NK-92 (cell line): ENCODE results near the gene VAT1L.
"Not testable (repeated sequence)": the region's sequence is repeated elsewhere in the genome, so short reads cannot be mapped to it uniquely, and the experiment has no call there.

Experiments used
- DNase-seq: peaks from one replicate; lab custom pipeline; 2025; ENCODE audit not compliant: unreplicated experiment; lab: John Stamatoyannopoulos, UW

The VAT1L gene

DNA sequence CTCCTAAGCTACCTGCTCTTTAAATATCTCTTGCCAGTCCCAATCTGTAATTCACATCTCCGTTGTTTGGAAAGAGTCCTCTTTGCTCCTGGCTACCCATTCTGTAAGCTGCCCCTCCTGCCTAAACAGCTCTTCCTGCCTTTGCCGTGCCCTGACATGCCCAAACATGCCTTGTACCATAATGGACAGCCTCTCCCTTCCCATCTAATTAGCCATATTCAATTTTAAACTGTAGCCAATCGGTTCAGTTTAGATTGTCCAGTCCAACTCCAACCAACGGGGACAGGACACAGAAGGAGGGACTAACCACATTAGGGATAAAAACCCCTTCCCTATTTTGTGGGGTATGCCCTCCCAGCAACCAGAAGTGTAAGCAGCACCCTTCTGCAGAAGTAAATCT, 203.3 kb downstream of the VAT1L start:
- DNase-seq = no peak

DNA sequence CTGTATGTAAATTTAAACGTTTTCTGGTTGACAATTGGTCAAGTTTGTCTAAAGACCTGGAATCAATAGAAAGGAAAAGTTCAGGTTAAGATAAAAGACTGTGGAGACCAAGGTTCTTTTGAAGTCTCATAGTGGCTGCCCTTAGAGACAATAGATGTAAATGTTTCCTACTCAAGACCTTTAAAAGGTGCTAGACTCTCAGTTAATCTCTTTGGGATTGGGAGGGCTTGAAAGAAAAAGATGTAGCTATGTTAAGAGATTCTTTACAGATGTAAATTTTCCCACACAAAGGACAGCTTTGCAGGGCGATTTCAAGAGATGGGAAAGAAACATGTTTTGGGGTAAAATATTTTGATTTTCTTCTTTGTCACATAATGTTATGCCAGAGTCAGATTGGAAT, 204.0 kb downstream of the VAT1L start:
- not testable (repeated sequence) for DNase-seq

DNA sequence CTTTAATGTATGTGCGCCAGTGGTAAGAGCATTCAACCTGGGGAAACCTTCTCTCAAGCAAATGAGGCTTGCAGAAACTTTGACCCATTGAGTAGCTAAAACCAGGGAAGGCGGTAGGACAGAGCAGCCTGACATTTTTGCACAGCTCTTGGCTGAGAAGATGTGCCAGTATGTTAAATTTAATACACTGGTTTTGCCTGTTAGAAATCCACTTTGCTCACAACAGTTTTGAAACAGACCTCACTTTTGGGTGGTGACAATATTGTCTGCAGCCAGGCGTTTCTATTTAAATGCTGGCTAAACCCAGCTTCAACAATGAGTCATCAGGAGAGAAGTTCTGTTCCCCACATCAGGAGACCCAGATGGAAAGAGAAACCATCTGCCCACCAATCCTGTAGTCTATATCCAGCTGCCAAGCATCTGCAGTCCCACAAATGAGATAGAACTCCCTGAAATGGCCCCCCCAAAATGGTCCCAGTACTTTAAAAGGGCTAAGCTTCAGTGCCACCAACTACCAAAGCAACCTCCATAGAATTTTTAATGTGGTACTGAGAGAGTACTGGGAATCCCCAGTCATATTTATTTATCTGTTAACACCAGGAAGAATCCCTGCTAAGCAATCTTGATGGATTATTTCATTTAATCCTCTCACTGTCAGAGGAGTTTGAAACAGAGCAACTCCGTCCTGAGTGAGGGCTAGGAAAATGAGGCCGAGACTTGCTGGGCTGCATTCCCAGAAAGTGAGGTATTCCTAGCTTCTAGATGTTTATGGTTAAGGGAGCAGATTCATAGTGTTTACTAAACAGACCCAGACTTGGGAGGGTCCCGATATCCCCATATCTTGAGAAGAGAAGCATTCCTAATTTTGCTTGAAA, 205.0 kb downstream of the VAT1L start:
- no peak for DNase-seq

DNA sequence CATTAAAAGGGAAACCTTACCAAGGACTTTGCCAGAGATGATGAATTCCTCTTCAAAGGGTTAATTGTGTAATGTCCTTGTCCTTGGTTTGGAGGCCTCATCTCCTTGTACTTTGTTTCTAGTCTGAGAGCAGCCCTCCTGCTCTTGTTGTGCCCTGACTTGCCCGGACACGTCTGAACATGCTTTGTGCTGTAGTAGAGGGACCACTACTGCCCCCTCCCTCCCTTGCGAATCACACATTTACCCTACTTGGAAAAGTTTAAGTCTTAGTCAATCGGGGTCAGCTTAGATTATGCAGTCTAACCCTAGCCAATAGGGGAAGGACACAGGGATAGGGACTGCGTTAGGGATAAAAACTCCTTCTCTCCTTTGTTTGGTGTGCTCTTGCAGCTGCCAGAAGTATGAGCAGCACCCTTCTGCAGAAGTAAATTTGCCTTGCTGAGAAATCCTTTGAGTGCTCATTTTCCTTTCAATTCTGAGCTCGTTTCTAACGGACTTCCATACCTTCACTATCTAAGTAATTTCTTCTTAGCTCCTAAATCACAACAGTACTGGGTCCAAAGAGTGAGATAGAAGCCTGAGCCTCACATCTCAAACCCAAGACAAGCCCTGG, 207.6 kb downstream of the VAT1L start:
- no peak for DNase-seq

DNA sequence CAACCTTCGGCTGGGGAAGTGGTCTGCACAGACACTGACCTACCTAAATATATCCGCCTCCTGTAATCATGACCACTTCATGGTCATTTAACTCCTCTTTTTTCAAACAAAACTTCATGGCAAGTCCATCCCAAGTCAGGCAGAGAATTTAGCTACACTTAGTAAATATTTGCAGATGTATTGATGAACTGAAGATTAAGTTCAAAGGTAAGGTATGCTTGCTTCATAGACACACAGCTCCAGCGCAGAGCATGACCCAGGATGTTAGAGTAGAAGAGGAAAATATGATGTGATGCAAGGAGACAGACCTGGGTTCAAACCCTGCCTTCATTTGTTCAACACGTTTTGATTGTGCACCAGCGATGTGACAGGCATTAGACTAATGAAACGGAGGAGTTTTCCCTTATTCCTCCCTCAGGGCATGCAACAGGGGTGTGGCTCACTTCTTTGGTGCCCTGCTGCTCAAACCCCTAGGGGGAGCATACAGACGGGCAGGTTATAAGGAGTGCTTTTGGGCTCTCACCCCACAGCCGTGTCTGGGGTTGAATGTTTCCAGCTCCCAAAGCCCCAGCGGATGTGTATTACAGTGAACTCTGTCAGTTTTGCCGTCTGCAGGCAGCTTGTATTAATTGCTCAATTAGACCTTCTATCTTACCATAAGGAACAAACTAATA, 210.1 kb downstream of the VAT1L start:
- no peak for DNase-seq

DNA sequence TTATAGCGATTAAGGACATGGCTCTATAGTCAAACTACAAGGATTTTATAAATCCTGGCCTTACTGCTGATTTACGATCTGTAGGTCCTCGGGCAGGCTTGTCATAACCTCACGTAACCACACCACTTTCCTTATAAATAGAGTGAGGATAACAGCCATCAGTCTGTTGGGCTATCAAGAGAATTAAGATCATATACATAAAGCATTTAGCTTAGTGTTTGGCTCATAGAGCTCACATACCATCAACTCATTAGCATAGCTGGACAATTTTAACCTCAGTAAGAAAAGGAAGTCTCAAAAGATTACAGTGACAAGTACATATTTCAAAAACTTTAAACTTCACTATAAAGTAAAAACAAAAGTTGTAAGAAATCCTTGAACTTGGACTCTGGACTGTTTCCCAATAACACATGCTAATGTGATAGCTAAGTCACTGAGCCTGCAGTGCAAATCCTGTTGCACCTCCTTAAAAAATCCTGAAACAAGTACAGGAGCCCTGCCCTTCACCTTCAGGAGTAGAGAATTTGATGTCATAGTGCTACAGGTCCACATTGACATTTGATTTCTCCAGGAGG, 213.2 kb downstream of the VAT1L start:
- no peak for DNase-seq

DNA sequence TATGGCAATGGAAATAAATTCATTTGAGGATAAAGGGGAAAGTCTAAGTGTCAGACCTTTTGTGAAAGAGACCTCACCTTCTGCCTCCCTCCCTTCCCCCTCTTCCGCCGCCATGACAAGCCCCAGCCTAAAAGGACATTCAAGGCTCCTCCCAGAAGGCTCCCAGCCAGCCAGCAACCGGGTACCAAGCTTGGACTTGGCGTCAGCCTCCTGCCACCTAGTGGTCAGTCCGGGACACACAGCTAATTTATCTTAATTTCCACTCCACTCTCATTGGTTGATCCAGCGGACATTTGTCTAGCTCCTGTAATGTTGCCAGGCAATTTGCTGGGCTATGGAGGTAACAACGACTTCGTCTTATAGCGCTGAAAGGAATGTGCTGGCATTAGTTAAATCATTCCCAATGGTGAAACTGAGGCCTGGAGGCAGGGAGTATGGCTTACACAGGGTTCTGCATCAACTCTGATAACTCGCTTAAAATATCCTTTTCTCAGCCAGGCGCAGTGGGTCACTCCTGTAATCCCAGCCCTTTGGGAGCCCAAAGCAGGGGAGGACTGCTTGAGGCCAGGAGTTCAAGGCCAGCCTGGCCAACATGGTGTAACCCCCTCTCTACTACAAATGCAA, 214.7 kb downstream of the VAT1L start:
- no peak for DNase-seq

DNA sequence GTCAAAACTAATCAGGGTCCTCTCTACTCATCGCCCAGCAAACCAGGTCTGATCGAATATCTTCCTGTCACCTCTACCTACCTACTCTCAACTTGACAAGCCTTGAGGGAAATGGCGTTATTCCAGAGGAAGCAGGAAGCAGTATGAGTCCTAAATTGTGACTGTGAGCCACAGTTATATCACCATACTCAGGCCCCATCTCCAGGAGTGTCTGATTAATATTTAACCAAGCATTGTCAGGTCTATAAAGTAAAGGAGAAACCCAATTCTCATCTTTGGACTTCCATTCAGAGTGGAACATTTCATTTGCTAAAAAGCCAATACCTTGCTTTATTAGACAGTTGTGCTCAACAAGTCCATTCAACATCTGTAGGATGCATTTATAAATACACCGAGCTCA, 216.2 kb downstream of the VAT1L start:
- no peak for DNase-seq

DNA sequence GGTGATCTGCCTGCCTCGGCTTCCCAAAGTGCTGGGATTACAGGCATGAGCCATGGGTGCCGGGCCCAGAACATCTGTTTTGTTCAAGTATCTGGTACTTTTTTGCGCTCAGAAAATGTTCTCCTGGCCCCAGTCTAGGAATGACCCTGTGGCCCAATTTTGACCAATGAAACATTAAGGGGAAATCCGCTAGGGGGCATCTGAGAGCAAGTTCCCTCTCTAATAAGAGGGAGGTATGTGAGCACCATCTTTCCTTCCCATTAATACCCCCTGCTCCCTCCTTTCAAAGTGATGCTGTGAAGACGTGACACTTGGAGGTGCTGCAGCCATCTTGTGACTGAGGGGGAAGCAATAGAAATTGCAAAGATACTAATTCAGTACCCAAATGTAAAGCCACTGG, 217.5 kb downstream of the VAT1L start:
- DNase-seq = no peak

DNA sequence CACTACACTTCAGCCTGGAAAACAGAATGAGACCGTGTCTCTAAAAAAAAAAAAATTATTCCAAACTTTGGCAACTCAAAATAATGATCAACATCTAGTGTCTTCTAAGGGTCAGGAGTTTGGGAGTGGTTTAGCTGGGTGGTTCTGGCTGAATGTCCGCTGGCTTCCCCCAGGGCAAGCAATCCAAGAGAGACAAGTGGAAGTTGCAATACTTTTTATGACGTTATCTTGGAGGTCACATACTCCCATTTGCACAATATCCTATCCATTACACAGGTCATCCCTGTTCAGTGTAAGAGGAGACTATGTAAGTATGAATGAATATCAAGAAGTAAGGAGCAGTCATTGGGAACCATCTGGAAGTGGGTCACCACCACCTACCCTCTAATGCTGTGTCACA, 218.8 kb downstream of the VAT1L start:
- DNase-seq = no peak

DNA sequence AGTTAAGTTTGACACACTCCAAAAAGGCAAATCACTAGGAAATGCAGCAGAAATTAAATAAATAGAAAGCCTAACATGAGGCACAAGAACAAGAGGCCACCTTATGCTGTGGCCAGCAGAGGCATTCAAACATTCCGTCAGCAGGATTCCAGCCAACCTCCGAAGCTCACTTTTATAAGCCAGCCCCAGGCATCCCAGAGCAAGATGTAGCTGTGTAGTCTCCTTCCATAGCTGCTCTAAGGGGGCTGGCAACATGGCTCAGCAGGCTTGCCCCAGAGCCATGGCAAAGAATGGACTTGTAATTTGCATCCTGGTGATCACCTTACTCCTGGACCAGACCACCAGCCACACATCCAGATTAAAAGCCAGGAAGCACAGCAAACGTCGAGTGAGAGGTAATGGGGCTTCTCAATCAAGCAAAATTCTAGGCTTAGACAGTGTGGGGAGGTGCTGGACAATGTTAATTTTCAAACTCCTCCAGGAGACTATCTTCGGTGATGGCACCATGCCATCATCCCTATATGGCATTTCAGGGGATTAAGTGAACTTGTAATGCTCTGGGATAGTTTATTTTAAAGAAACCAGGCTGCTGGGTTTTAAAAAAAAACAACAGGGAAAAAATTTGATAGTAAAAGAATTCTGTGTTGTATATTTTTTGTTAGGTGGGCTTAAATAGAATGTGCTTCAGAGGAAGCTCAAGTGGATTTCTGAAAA, 234.1 kb downstream of the VAT1L start, which contains the start of gene CLEC3A:
CLEC3A (plus strand) TSS at position 202 of the 714 bp plus-strand sequence; CDS start at position 281, 79 bp downstream.
- DNase-seq = no peak

DNA sequence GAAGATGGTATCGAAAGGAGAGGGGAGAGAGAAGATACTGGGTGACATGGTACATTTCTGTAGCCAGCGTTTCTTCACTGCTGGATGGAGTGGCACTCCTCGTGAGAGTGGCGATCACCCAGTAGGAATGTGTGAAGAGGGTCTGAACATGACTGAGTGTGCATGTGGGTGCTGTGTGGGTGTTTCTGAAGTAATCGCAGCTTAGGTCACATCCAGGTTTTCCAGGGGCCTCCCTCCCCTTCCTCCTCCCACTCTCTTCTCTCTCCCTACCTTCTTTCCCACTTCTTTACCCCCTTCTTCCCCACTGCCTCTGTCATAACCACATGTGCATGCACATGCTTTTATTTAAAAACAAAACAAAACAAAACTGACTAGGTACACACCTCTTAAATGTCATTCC, 235.8 kb downstream of the VAT1L start:
- DNase-seq = no peak

DNA sequence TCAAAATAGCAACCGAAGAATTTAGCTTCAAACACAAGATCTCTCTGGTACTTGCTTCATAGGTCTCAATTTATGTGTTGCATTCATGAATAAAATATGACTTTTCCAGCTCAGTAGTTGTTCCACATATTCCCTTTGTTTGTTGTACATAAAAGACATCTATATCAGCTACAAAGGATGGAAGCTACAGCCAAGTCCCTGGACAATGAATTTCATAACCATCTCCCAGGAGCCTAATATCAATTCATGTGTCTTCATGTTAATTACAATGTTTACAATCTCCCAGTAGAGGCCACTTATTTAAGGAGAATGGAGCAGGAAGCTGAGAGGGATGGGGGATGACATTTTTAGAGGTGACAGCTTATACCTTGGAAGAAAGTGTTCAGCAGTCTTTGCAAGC, 237.3 kb downstream of the VAT1L start:
- no peak for DNase-seq

DNA sequence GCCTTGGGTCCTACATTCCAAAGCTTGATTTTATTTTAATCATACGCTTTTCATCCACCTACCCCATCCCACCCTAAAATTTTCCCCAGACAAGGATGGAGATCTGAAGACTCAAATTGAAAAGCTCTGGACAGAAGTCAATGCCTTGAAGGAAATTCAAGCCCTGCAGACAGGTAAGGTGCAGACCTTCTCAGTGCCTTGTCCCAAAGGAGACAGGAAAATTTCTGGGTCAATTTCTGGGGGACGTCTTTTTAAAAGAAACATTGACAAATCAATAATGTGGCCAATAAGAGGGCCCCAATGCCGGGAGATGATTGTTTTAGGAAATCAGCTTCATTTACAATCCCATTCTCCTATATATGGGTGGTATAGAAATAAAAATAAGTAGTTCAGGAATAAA, 239.7 kb downstream of the VAT1L start:
- no peak for DNase-seq
